MCF 10A (cell line): ENCODE data around the gene PDE1C. TPM values are rescaled to one million over a fixed set of nuclear protein-coding genes. Genes with fewer than 3 reads are reported as not detected.

Experiments
- BruUV-seq: library from RNA; stranded (reverse); fragments of 400-500 nt; replicated peaks from 2 replicates; lab custom pipeline; 2021; lab: Mats Ljungman, UMichigan
- CTCF ChIA-PET: fragments of 300-600 bp; sonication (Branson Sonifier 250); formaldehyde crosslinking; extraction: SDS; loops from one replicate; lab custom pipeline; 2021; ENCODE audit warnings: antibody characterized with exemption, inconsistent platforms; lab: Yijun Ruan, JAX
- POLR2A ChIA-PET: fragments of 300-600, 350-650 bp; sonication (Branson Sonifier 250); formaldehyde crosslinking; extraction: SDS; loops from one replicate; lab custom pipeline; 2020; ENCODE audit warnings: antibody characterized with exemption, inconsistent platforms; lab: Yijun Ruan, JAX
- DNase-seq: peaks from one replicate; pipeline ENCODE4 v3.0.0-alpha.2; 2018; ENCODE audit not compliant: unreplicated experiment
- H3K27ac Mint-ChIP-seq: one replicate; pipeline ENCODE4 v1.8.0; 2022; ENCODE audit warnings: mild to moderate bottlenecking, low read depth, mixed read lengths; ENCODE audit not compliant: unreplicated experiment
- H3K27me3 Mint-ChIP-seq: one replicate; pipeline ENCODE4 v1.8.0; 2022; ENCODE audit warnings: mixed read lengths; ENCODE audit not compliant: insufficient read depth, unreplicated experiment
- H3K36me3 Mint-ChIP-seq: one replicate; pipeline ENCODE4 v1.8.0; 2022; ENCODE audit warnings: mild to moderate bottlenecking, moderate library complexity, mixed read lengths; ENCODE audit not compliant: insufficient read depth, unreplicated experiment
- H3K4me1 Mint-ChIP-seq: one replicate; pipeline ENCODE4 v1.8.0; 2022; ENCODE audit warnings: mixed read lengths; ENCODE audit not compliant: insufficient read depth, unreplicated experiment
- H3K4me3 Mint-ChIP-seq: one replicate; pipeline ENCODE4 v1.8.0; 2022; ENCODE audit warnings: mild to moderate bottlenecking, moderate library complexity, mixed read lengths; ENCODE audit not compliant: unreplicated experiment
- H3K9me3 Mint-ChIP-seq: one replicate; pipeline ENCODE4 v1.8.0; 2022; ENCODE audit warnings: mixed read lengths; ENCODE audit not compliant: unreplicated experiment
- intact Hi-C: fragments of 100-400 bp; cut with micrococcal nuclease; formaldehyde crosslinking; loops from 2 replicates; pipeline ENCODE4 v1.14.1; 2022
- total RNA-seq: library from RNA; stranded (reverse); gene quantifications from 2 replicates; pipeline ENCODE4 v1.2.3, GENCODE V29; 2022
- TF ChIP-seq, protein P1 (sequence below): fragments of 200-600 bp; IDR thresholded peaks from one replicate; pipeline ENCODE4 v1.8.0; 2022; ENCODE audit warnings: antibody characterized with exemption, mild to moderate bottlenecking; ENCODE audit not compliant: unreplicated experiment

Gene PDE1C
- total RNA-seq, 1 experiment from 2014 or later, result 0.14 TPM

DNA sequence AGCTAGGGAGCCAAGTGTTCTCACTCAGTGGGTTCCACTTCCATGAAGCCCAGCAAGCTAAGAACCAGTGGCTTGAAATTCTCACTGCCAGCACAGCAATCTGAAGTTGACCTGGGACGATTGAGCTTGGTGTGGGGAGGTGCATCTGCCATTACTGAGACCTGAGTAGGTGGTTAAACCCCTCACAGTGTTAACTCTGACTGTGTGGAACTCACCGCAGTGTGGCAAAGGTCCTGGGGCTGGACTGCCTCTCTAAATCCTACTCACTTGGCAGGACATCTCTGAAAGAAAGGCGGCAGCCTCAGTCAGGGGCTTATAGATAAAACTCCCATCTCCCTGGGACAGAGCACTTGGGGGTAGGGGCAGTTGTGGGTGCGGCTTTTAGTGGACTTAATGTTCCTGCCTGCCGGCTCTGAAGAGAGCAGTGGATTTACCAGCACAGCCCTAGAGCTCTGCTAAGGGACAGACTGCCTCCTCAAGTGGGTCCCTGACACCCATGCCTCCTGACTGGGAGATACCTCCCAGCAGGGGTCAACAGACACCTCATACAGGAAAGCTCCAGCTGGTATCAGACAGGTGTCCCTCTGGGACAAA is 143.1 kb downstream of the PDE1C start:
- BruUV-seq, result no TSS peak
- no peaks in the 10 kb centered on the region for H3K27me3 Mint-ChIP-seq
- CTCF ChIA-PET, result no interaction called here
- intact Hi-C loops, result no loop called here
- POLR2A ChIA-PET, result no interaction called here
- no peaks in the 10 kb centered on the region for H3K36me3 Mint-ChIP-seq
- H3K4me3 Mint-ChIP-seq, result no peak overlapping the region
- TF ChIP-seq, protein P1, sequence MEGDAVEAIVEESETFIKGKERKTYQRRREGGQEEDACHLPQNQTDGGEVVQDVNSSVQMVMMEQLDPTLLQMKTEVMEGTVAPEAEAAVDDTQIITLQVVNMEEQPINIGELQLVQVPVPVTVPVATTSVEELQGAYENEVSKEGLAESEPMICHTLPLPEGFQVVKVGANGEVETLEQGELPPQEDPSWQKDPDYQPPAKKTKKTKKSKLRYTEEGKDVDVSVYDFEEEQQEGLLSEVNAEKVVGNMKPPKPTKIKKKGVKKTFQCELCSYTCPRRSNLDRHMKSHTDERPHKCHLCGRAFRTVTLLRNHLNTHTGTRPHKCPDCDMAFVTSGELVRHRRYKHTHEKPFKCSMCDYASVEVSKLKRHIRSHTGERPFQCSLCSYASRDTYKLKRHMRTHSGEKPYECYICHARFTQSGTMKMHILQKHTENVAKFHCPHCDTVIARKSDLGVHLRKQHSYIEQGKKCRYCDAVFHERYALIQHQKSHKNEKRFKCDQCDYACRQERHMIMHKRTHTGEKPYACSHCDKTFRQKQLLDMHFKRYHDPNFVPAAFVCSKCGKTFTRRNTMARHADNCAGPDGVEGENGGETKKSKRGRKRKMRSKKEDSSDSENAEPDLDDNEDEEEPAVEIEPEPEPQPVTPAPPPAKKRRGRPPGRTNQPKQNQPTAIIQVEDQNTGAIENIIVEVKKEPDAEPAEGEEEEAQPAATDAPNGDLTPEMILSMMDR, result no peak
- peaks cover 12% of the 10 kb centered on the region for H3K9me3 Mint-ChIP-seq
- H3K4me1 Mint-ChIP-seq, result no peaks in the 10 kb centered on the region
- no peak overlapping the region for H3K27ac Mint-ChIP-seq
- no peak for DNase-seq

DNA sequence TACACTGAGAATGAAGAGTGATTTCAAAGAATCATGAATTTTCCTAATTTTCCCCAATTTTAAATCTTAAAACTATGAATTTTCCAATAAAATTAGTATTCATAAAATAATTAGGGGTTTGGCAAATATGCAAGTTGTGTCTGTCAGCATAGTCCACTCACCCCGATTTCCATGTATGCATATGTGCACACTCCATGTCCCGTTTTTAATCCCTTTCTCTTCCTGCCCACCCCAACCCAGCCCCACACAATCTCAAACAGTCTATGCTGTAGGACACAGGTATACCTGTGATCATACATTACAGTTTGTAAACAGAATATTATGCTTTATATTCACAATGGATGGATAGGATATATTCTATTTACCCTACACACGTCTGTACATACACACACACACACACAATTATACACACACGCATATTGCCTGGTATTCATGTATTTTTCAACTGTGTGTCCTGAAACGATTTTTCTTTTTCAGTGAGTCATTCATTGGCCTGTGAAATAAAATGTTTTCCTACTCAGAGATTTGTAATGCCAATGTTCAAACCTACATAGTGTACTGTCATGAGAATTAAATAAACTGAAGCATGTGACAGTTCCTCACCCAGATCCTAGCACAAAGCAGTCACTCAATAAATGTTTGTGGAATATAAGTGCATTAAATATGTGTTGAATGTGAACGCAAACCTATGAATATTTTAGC is 144.3 kb downstream of the PDE1C start:
- intact Hi-C loops, result no loop called here
- Mint-ChIP-seq H3K36me3 (no peaks in the 10 kb centered on the region), H3K4me1 (no peaks in the 10 kb centered on the region), H3K27ac (no peak overlapping the region), H3K4me3 (no peak overlapping the region), H3K9me3 (peaks cover 12% of the 10 kb centered on the region), H3K27me3 (no peaks in the 10 kb centered on the region)
- DNase-seq, result no peak
- CTCF ChIA-PET, result no interaction called here
- TF ChIP-seq, protein P1, result no peak
- POLR2A ChIA-PET, result no interaction called here
- no TSS peak for BruUV-seq

DNA sequence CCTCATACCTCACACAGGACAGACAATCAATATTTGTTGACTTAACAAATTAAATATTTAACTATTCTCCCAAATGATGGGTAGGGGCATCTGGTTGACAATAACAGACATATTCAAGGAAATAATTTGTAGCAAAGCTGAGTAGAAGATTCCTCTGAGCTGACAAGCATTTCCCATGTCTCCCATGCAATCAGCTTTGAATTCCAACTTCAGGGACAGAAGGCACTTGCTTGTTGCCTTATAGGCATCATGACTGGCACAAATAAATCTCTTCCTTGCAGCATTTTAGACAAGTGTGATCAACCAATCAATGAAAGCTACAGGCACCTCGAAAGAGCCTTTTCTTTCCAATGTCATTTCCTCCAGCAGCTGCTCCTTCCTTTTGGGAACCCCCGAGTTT is 146.0 kb downstream of the PDE1C start:
- BruUV-seq, result no TSS peak
- H3K27ac Mint-ChIP-seq, result no peak overlapping the region
- H3K9me3 Mint-ChIP-seq, result peaks cover 5% of the 10 kb centered on the region
- intact Hi-C loops, result no loop called here
- H3K27me3 Mint-ChIP-seq, result no peaks in the 10 kb centered on the region
- no peak for DNase-seq
- ChIA-PET POLR2A (interaction anchor here (0.6 kb wide), 1 partner anchor 1134 kb away, joined by 3 read pairs; no protein-coding TSS in a partner anchor), CTCF (no interaction called here)
- no peaks in the 10 kb centered on the region for H3K4me1 Mint-ChIP-seq
- TF ChIP-seq, protein P1, result no peak
- no peaks in the 10 kb centered on the region for H3K36me3 Mint-ChIP-seq
- H3K4me3 Mint-ChIP-seq, result no peak overlapping the region

DNA sequence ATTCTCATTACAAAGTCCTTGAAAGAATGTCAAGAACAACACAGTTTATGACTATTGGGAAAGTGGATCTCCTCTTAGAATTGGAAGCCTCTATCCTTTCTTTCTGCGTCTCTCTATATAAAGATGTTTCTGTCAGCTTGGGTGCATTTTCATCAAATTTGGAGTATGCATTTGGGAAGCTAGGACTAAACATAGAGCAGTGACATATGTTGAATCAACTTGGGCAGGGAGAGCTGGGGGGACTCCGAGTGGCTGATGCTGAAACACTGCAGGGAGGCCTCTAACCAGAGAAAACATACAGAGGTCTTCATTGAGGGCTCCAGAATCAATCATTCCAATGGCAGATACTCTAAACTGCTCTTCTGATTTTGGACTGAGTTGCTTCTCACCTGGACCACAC is 147.4 kb downstream of the PDE1C start:
- H3K27me3 Mint-ChIP-seq, result no peaks in the 10 kb centered on the region
- TF ChIP-seq, protein P1, result no peak
- CTCF ChIA-PET, result interaction anchor here (0.6 kb wide), 1 partner anchor 244 kb away, joined by 3 read pairs; no protein-coding TSS in a partner anchor
- no peak overlapping the region for H3K27ac Mint-ChIP-seq
- H3K36me3 Mint-ChIP-seq, result no peaks in the 10 kb centered on the region
- POLR2A ChIA-PET, result interaction anchor here (0.7 kb wide), 1 partner anchor 166 kb away, joined by 3 read pairs; no protein-coding TSS in a partner anchor
- H3K4me1 Mint-ChIP-seq, result no peaks in the 10 kb centered on the region
- no peak overlapping the region for H3K4me3 Mint-ChIP-seq
- no peak for DNase-seq
- no TSS peak for BruUV-seq
- intact Hi-C loops, result no loop called here
- no peaks in the 10 kb centered on the region for H3K9me3 Mint-ChIP-seq
